ENCODE measurements around the gene SLC25A53.

DNA sequence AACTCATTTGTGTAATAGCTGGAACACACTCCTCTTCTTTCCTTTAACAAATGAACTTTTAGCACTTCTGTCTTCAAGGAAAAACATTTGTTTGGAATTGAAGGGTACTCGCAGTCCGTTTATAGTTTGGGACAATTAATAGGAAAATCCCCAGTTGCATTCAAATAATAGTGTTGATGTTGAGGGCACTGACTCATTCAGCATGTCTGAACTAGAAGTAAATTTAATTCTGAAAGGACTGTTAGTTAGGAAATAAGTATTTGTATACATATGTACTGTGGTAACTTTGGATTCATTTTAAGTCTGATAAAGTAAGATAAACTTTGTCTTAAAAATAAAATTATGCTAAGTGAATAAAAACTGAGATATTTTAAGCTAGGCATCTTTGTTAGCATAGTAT, 36.7 kb upstream of the SLC25A53 start:
- TF ChIP-seq, protein P1, sequence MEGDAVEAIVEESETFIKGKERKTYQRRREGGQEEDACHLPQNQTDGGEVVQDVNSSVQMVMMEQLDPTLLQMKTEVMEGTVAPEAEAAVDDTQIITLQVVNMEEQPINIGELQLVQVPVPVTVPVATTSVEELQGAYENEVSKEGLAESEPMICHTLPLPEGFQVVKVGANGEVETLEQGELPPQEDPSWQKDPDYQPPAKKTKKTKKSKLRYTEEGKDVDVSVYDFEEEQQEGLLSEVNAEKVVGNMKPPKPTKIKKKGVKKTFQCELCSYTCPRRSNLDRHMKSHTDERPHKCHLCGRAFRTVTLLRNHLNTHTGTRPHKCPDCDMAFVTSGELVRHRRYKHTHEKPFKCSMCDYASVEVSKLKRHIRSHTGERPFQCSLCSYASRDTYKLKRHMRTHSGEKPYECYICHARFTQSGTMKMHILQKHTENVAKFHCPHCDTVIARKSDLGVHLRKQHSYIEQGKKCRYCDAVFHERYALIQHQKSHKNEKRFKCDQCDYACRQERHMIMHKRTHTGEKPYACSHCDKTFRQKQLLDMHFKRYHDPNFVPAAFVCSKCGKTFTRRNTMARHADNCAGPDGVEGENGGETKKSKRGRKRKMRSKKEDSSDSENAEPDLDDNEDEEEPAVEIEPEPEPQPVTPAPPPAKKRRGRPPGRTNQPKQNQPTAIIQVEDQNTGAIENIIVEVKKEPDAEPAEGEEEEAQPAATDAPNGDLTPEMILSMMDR (IDR thresholded peaks at IDR 0.05): no peak
- TF ChIP-seq POLR2A (IDR thresholded peaks at IDR 0.05): no peak

Measured in heart left ventricle (tissue), 13 donors.